Measurements from ENCODE around the gene PER1.

Gene PER1

DNA sequence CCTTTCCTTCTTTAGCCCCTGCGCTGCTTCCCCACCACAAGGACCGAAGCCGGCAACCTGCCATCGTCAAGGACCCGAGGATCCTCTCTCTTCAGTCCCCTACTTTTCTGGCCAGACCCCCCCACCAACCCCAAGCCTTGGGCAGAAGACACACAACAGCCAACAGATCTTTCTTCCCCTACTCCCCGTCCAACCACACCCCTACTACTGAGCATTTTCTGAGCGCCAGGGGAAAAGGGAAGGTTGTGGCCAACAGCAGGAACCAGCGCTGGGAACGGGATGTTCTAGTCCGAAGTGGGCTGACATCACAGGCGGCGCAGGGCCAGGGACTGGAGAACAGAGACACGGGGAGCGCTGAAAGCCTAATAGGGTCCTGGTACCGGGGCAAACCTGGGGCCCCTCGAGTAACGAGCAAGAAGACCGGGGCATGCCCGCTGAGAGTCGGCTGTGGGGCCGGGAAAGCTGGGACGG, 528 bp downstream of the PER1 start:
- no peak for DNase-seq (ENCODE audit: low read depth)

DNA sequence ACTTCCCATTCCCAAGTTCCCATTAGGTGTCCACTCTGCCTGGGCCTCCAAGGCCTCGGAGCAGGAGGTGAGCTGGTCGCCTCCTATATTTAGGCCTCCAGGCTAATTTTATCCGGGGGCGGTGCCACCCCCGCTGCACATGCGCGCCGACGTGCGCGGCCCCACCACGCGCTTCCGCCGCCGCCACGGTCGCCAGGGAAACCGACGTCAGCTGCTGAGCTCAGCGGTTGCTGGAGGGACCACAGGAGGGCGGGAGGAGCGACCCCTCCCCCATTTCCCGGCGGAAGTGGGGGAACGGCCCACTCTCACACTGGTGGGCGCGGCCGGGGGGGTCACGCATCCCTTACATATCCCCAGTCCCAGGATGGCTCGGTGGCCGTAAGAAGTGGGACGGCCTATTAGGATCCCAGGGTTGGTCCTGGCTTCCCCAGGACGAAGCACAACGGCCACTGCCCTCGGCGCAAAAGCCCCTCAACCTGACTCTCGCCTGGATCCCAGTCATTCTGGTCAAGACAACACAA, 1.0 kb downstream of the PER1 start:
- peak overlapping the region; percentile 60 for H3K4me3 ChIP-seq (ENCODE audit: low read depth, low read length)
- DNase-seq (ENCODE audit: low read depth) = peak; percentile 93
- TF ChIP-seq, protein P1, sequence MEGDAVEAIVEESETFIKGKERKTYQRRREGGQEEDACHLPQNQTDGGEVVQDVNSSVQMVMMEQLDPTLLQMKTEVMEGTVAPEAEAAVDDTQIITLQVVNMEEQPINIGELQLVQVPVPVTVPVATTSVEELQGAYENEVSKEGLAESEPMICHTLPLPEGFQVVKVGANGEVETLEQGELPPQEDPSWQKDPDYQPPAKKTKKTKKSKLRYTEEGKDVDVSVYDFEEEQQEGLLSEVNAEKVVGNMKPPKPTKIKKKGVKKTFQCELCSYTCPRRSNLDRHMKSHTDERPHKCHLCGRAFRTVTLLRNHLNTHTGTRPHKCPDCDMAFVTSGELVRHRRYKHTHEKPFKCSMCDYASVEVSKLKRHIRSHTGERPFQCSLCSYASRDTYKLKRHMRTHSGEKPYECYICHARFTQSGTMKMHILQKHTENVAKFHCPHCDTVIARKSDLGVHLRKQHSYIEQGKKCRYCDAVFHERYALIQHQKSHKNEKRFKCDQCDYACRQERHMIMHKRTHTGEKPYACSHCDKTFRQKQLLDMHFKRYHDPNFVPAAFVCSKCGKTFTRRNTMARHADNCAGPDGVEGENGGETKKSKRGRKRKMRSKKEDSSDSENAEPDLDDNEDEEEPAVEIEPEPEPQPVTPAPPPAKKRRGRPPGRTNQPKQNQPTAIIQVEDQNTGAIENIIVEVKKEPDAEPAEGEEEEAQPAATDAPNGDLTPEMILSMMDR (IDR thresholded peaks at IDR 0.05; ENCODE audit: insufficient read depth, low read depth, low read length, missing control alignments) = no peak

More for the DNA sequence above, 528 bp downstream of the PER1 start:
- TF ChIP-seq, protein P1 (IDR thresholded peaks at IDR 0.05; ENCODE audit: insufficient read depth, low read depth, low read length, missing control alignments) = no peak
- H3K4me3 ChIP-seq (ENCODE audit: low read depth, low read length) = peak overlapping the region; percentile 60

DNA sequence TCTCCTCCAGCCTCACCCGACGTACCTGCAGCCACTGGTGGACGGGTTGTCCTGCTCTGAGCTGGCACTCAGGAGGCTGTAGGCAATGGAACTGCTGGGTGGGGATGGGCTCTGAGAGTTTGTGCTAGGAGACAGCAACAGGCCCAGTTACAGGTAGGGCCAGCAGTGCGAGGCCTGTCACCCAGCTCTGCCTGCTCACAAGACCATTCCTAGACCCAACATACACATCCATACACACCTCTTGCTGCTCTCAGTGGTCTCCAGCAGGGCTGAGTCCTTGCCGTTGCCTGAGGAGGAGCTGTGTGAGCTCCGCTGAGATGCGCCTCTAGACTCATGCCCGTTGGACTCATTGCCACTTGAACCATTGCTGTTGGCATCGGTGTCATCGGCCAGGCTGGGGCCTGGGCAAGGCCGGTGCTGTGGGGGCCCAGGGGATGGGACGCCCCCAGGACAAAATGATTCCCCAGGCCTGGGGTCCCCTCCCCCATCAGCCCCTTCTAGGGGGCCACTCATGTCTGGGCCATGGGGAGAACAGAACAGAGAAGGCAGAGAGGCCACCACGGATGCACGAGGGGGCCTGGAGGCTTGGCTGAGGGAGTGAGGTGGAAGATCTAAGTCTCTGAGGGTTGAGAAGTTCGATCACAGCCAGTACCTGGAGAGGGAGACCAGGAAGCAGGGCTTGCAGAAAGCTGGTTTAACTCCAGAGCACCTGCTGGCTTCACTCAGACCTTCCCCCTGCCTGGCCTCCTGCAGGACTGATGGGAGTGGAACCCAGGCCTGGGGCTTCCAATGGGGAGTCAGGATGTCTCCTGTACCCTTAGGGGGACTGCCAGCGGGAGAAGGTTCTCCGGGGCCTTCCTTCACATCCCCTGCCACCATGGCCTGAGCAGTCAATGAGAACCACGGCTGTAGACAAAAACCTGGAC, 1.7 kb downstream of the PER1 start:
- DNase-seq (ENCODE audit: low read depth) = no peak
- peak overlapping the region; percentile 60 for H3K4me3 ChIP-seq (ENCODE audit: low read depth, low read length)
- TF ChIP-seq, protein P1 (IDR thresholded peaks at IDR 0.05; ENCODE audit: insufficient read depth, low read depth, low read length, missing control alignments) = no peak

DNA sequence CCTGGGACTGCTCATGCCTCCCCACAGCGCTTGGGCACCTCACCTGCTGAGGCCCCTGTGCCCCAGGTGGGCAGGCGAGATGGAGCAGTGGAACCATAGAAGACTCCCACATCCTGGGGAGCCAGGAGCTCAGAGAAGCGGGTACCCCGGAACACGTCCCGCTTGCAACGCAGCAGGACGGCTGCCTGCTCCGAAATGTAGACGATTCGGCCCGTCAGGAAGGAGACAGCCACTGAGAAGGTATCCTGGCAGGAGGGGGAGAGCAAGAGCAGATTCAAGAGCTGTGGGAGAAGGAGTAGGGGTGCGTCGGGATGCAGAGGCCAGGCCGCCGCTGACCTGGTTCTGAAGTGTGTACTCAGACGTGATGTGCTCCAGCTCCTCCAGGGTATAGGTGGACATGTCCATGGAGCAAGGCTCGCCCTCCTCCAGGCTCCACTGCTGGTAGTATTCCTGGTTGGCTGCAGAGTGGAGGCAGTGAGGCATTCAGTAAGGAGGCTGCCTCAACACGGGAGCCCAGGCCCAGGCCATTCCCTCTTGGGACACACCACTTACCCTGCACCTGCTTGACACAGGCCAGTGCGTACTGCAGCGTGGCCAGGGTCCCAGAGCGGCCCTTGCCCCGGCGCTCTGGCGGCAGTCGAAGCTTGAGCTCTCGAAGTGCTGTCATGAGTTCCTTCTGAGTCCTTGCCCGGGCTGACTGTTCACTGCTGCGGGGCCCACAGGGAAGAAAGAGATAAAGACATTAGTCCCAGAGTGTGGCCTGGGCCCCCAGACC, 2.6 kb downstream of the PER1 start:
- DNase-seq (ENCODE audit: low read depth) = no peak
- H3K4me3 ChIP-seq (ENCODE audit: low read depth, low read length) = no peak overlapping the region
- TF ChIP-seq, protein P1 (IDR thresholded peaks at IDR 0.05; ENCODE audit: insufficient read depth, low read depth, low read length, missing control alignments) = no peak

DNA sequence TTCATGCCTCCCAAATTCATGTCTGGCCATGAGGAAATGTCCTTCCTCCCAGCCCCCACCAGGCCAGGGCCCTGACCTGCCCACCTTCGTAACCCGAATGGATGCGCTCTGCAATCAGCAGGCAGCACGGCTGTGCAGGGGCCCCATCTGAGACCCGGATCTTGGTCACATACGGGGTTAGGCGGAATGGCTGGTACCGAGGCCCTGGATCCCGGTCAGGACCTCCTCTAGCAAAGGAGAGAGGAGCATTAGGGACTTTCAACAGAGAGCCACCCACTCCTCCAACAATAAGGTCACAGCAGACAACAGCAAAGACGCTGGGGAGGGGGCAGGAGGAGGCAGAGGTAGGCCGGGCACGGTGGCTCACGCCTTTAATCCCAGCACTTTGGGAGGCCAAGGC, 3.6 kb downstream of the PER1 start:
- DNase-seq (ENCODE audit: low read depth) = no peak
- TF ChIP-seq, protein P1 (IDR thresholded peaks at IDR 0.05; ENCODE audit: insufficient read depth, low read depth, low read length, missing control alignments) = no peak
- H3K4me3 ChIP-seq (ENCODE audit: low read depth, low read length) = no peak overlapping the region

DNA sequence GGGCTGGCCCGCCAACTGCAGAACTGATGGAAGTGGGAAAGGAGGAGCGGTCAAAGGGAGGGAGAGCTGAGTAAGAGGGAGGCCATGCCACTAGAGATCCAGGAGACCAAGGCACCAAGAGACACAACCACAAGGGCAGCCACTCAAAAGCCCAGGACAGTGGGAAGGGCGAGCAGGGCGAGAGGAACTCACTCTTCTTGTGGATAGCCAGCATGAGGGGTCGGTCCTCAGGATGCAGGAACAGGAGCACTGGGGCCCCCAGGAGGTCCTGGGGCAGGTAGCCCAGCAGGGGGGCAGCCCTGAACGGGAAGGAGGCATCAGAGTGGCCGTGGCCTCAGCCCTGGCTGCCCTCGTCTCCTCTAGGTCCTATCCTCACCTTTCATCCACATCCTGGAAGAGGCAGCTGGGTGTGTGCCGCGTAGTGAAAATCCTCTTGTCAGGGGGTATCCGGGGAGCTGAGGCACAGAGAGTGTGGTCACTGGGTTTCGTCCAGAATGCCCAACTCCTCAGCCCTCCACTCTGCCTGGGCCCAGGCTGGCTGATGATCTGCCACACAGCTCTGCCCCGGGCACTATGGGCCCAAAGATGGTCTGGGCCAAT, 4.3 kb downstream of the PER1 start:
- TF ChIP-seq, protein P1 (IDR thresholded peaks at IDR 0.05; ENCODE audit: insufficient read depth, low read depth, low read length, missing control alignments) = no peak
- no peak overlapping the region for H3K4me3 ChIP-seq (ENCODE audit: low read depth, low read length)
- no peak for DNase-seq (ENCODE audit: low read depth)
